GM12878 (cell line): ENCODE results near the gene ACSF3. TPM values are rescaled to one million over a fixed set of nuclear protein-coding genes. Genes with fewer than 3 reads are reported as not detected.

ENCODE experiments used
- ATAC-seq: fragments of 200-7000 bp; cut with Tn5 transposase; 3 replicates; pipeline ENCODE4 v1.9.1; 2020; ENCODE audit warnings: mild to moderate bottlenecking, moderate library complexity
- BruUV-seq: library from RNA; stranded (reverse); fragments of 400-500 nt; replicated peaks from 2 replicates; lab custom pipeline; 2021; lab: Mats Ljungman, UMichigan
- CTCF ChIA-PET: fragments of 300-600 bp; sonication (Branson Sonifier 250); formaldehyde crosslinking; extraction: SDS; loops from one replicate; lab custom pipeline; 2021; ENCODE audit warnings: inconsistent platforms; lab: Yijun Ruan, JAX
- POLR2A ChIA-PET: fragments of 350-600 bp; formaldehyde crosslinking; extraction: SDS; loops from one replicate; lab custom pipeline; 2021; ENCODE audit warnings: inconsistent platforms; lab: Charles Lee
- RAD21 ChIA-PET: fragments of 300-600 bp; sonication (Branson Sonifier 250); formaldehyde crosslinking; loops from one replicate; lab custom pipeline; 2023; ENCODE audit warnings: antibody characterized with exemption; ENCODE audit not compliant: unreplicated experiment; lab: Charles Lee
- SMC1A ChIA-PET: fragments of 300-600 bp; sonication (Branson Sonifier 250); formaldehyde crosslinking; loops from one replicate; lab custom pipeline; 2023; ENCODE audit not compliant: unreplicated experiment, uncharacterized antibody; lab: Charles Lee
- DNase-seq: peaks from one replicate; pipeline ENCODE4 v3.0.0-alpha.2; 2011; ENCODE audit warnings: low read depth, low spot score
- FAIRE-seq: peaks from 3 replicates; lab custom pipeline; 2011; peaks lifted over from hg19 to GRCh38; lab: Jason Lieb, UNC
- H2AFZ ChIP-seq: 2 replicates; pipeline ENCODE4 v1.6.0; 2011; ENCODE audit warnings: low read depth, low read length, control low read depth; ENCODE audit not compliant: control insufficient read depth
- H3K27ac ChIP-seq: 2 replicates; pipeline ENCODE4 v1.5.1; 2011; ENCODE audit warnings: control low read depth; ENCODE audit not compliant: control insufficient read depth, insufficient read depth
- H3K27me3 ChIP-seq, 2 experiments: replicated peaks in 1 of 2; 2 replicates each; pipeline versions ENCODE4 v1.6.0 to v1.6.1; 2011; ENCODE audit warnings: low read length in 1 of 2; ENCODE audit not compliant: control insufficient read depth in 2 of 2, insufficient read depth in 2 of 2
- H3K36me3 ChIP-seq, 2 experiments: 2 replicates each; pipeline ENCODE4 v1.5.1; 2011; ENCODE audit warnings: low read length in 1 of 2; ENCODE audit not compliant: control insufficient read depth in 2 of 2, insufficient read depth in 2 of 2
- H3K4me1 ChIP-seq: 2 replicates; pipeline ENCODE4 v1.6.1; 2011; ENCODE audit warnings: mild to moderate bottlenecking, low read length, moderate library complexity, mixed read lengths; ENCODE audit not compliant: control insufficient read depth, insufficient read depth
- H3K4me2 ChIP-seq: 2 replicates; pipeline ENCODE4 v1.6.0; 2011; ENCODE audit warnings: control low read depth; ENCODE audit not compliant: control insufficient read depth, insufficient read depth
- H3K4me3 ChIP-seq: fragments of 200-600 bp; sonication (generic); 2 replicates; pipeline ENCODE4 v1.5.1; 2016
- H3K79me2 ChIP-seq: 2 replicates; pipeline ENCODE4 v1.6.0; 2011; ENCODE audit warnings: low read length; ENCODE audit not compliant: control insufficient read depth, insufficient read depth
- H3K9ac ChIP-seq: 2 replicates; pipeline ENCODE4 v1.8.0; 2011; ENCODE audit warnings: low read length, control low read depth, mixed read lengths; ENCODE audit not compliant: control insufficient read depth, insufficient read depth
- H3K9me3 ChIP-seq: replicated peaks from 3 replicates; pipeline ENCODE4 v1.5.1; 2011; ENCODE audit warnings: mild to moderate bottlenecking, low read length; ENCODE audit not compliant: control insufficient read depth, insufficient read depth
- H4K20me1 ChIP-seq: 2 replicates; pipeline ENCODE4 v1.6.0; 2011; ENCODE audit not compliant: control insufficient read depth, insufficient read depth
- ATF7 ChIP-seq: fragments of 450-650 bp; IDR thresholded peaks from 2 replicates; pipeline ENCODE4 v1.6.1; 2016; ENCODE audit warnings: low read depth, mild to moderate bottlenecking
- CEBPB ChIP-seq, 2 experiments: fragments of 150-350 bp in 1 of 2; IDR thresholded peaks; 2 replicates each; pipeline ENCODE4 v1.6.1; 2012 to 2014; ENCODE audit warnings: low read depth in 2 of 2, low read length in 2 of 2, borderline replicate concordance in 1 of 2, inconsistent platforms in 1 of 2
- CHD2 ChIP-seq: IDR thresholded peaks from 2 replicates; pipeline ENCODE4 v1.6.1; 2011; ENCODE audit warnings: low read depth, low read length, improper control_type of control experiment, borderline replicate concordance
- DPF2 ChIP-seq: fragments of 450-650 bp; IDR thresholded peaks from 2 replicates; pipeline ENCODE4 v1.6.1; 2017; ENCODE audit warnings: mild to moderate bottlenecking
- EGR1 ChIP-seq, 2 experiments: IDR thresholded peaks; 1 replicate in 1 of 2; 2 replicates in 1 of 2; pipeline ENCODE4 v1.6.1; 2011 to 2012; ENCODE audit warnings: low read depth in 2 of 2, low read length in 2 of 2, borderline replicate concordance in 1 of 2, mild to moderate bottlenecking in 1 of 2, moderate library complexity in 1 of 2
- ETV6 ChIP-seq, 2 experiments: fragments of 450-650 bp in 1 of 2; IDR thresholded peaks in 1 of 2; conservative IDR thresholded peaks in 1 of 2; 2 replicates each; pipeline ENCODE4 v1.6.1; 2014; ENCODE audit warnings: antibody characterized with exemption in 1 of 2, borderline replicate concordance in 1 of 2, low read depth in 1 of 2, mild to moderate bottlenecking in 1 of 2, moderate library complexity in 1 of 2
- FOXK2 ChIP-seq: fragments of 450-650 bp; IDR thresholded peaks from 2 replicates; pipeline ENCODE4 v1.6.1; 2017; ENCODE audit warnings: mild to moderate bottlenecking, moderate library complexity
- FOXM1 ChIP-seq: IDR thresholded peaks from 2 replicates; pipeline ENCODE4 v1.6.1; 2012; ENCODE audit warnings: low read depth, mild to moderate bottlenecking, inconsistent platforms, low read length, moderate library complexity
- GATAD2B ChIP-seq: fragments of 450-650 bp; conservative IDR thresholded peaks from 2 replicates; pipeline ENCODE4 v1.6.1; 2017; ENCODE audit warnings: low read depth, mild to moderate bottlenecking, moderate library complexity
- KLF5 ChIP-seq: fragments of 450-650 bp; IDR thresholded peaks from 2 replicates; pipeline ENCODE4 v1.6.1; 2014; ENCODE audit warnings: mild to moderate bottlenecking; ENCODE audit not compliant: partially characterized antibody
- RAD51 ChIP-seq: fragments of 450-650 bp; IDR thresholded peaks from 2 replicates; pipeline ENCODE4 v1.6.1; 2016; ENCODE audit warnings: moderate library complexity, mild to moderate bottlenecking, inconsistent platforms
- STAT3 ChIP-seq: IDR thresholded peaks from 2 replicates; pipeline ENCODE4 v1.6.1; 2011; ENCODE audit warnings: low read depth, low read length, improper control_type of control experiment
- TAF1 ChIP-seq: IDR thresholded peaks from 2 replicates; pipeline ENCODE4 v1.6.1; 2011; ENCODE audit warnings: mild to moderate bottlenecking, low read depth, low read length, borderline replicate concordance
- TCF3 ChIP-seq: IDR thresholded peaks from 2 replicates; pipeline ENCODE4 v1.6.1; 2012; ENCODE audit warnings: low read depth, mild to moderate bottlenecking, low read length, borderline replicate concordance; ENCODE audit not compliant: insufficient read depth
- WGBS: methylation state at CpG from one replicate; pipeline ENCODE4 v1.1.6; 2016; ENCODE audit warnings: low lambda C conversion rate; ENCODE audit not compliant: insufficient replicate concordance, insufficient coverage; ENCODE audit errors: missing lambda C conversion rate; 5-methylcytosine and 5-hydroxymethylcytosine counted together
- in situ Hi-C: fragments of 300-500 bp; cut with MboI; formaldehyde crosslinking; loops from 9 replicates; pipeline ENCODE4 v1.14.3; 2018; ENCODE audit warnings: mixed read lengths
- intact Hi-C: fragments of 100-400 bp; cut with micrococcal nuclease; formaldehyde crosslinking; loops from one replicate; pipeline ENCODE4 v1.14.2; 2022; ENCODE audit not compliant: unreplicated experiment
- polyA plus RNA-seq, 11 experiments: library from polyadenylated mRNA; depleted of rRNA in 4 of 11; unstranded in 6 of 11; stranded (reverse) in 5 of 11; fragments of >200 nt; fragmentation: Nextera tagmentation in 4 of 11; fragmentation: Illumina TruSeq in 1 of 11; extraction: Ambion mirVana in 4 of 11; extraction: Trizol in 1 of 11; gene quantifications; 1 replicate in 1 of 11; 2 replicates in 10 of 11; pipeline versions ENCODE4 v1.2.1 to v1.2.3, GENCODE V29; 2011 to 2016; ENCODE audit warnings: inconsistent platforms in 2 of 11, missing spikeins in 2 of 11, low read depth in 1 of 11
- total RNA-seq, 4 experiments: library from RNA; depleted of rRNA in 3 of 4; stranded (reverse); fragments of >200 nt in 3 of 4; fragmentation: Illumina TruSeq in 1 of 4; extraction: Trizol in 1 of 4; gene quantifications; 2 replicates each; pipeline versions ENCODE4 v1.2.1 to v1.2.3, GENCODE V29; 2013 to 2021
- TF ChIP-seq, protein P1 (sequence below): fragments of 450-650 bp; formaldehyde crosslinking; IDR thresholded peaks from 2 replicates; pipeline ENCODE4 v1.4.0; 2022; ENCODE audit warnings: mild to moderate bottlenecking, moderate library complexity

Gene ACSF3
- total and polyA plus RNA-seq, 10 of the 15 experiments (the other 5 are each of a cell fraction or from before 2014, with no cell fraction given) = 1.0 to 44.4 (median 25.8) TPM

GRCh38 chr16:89047331-89048089 is 46.1 kb upstream of the ACSF3 start:
- Histone ChIP-seq H3K9ac (no peak overlapping the region), H3K79me2 (no peaks in the 10 kb centered on the region), H4K20me1 (no peaks in the 10 kb centered on the region), H3K4me1 (no peaks in the 10 kb centered on the region), H3K36me3 (no peaks in the 10 kb centered on the region), H3K9me3 (no peaks in the 10 kb centered on the region; the same call in 2 of the 3 replicates), H3K4me3 (no peak overlapping the region), H3K27me3 (no peaks in the 10 kb centered on the region; a peak in 1 of 4 replicates), H2AFZ (no peak overlapping the region), H3K27ac (no peak overlapping the region), H3K4me2 (no peak overlapping the region)
- WGBS = 51% methylated on average over 27 of the region's 27 CpGs
- DNase-seq (no peak), ATAC-seq (no peak), FAIRE-seq (no peak)
- RAD21 ChIA-PET = no interaction called here
- no TSS peak for BruUV-seq
- POLR2A ChIA-PET = no interaction called here
- TF ChIP-seq EGR1 (IDR thresholded peaks at IDR 0.05; ENCODE audit: borderline replicate concordance in 1 of 2, low read depth in 2 of 2, low read length in 2 of 2) (no peak), STAT3 (no peak), ETV6 (conservative IDR thresholded peaks at IDR 0.05 in 1 of 2, IDR thresholded peaks at IDR 0.05 in 1 of 2; ENCODE audit: borderline replicate concordance in 1 of 2, low read depth in 1 of 2) (no peak), TCF3 (no peak), RAD51 (no peak), CHD2 (no peak), FOXK2 (no peak), ATF7 (no peak), TAF1 (no peak), GATAD2B (no peak), FOXM1 (no peak), KLF5 (no peak), DPF2 (no peak), CEBPB (IDR thresholded peaks at IDR 0.05; ENCODE audit: borderline replicate concordance in 1 of 2, low read depth in 2 of 2, low read length in 2 of 2) (no peak)
- TF ChIP-seq, protein P1, sequence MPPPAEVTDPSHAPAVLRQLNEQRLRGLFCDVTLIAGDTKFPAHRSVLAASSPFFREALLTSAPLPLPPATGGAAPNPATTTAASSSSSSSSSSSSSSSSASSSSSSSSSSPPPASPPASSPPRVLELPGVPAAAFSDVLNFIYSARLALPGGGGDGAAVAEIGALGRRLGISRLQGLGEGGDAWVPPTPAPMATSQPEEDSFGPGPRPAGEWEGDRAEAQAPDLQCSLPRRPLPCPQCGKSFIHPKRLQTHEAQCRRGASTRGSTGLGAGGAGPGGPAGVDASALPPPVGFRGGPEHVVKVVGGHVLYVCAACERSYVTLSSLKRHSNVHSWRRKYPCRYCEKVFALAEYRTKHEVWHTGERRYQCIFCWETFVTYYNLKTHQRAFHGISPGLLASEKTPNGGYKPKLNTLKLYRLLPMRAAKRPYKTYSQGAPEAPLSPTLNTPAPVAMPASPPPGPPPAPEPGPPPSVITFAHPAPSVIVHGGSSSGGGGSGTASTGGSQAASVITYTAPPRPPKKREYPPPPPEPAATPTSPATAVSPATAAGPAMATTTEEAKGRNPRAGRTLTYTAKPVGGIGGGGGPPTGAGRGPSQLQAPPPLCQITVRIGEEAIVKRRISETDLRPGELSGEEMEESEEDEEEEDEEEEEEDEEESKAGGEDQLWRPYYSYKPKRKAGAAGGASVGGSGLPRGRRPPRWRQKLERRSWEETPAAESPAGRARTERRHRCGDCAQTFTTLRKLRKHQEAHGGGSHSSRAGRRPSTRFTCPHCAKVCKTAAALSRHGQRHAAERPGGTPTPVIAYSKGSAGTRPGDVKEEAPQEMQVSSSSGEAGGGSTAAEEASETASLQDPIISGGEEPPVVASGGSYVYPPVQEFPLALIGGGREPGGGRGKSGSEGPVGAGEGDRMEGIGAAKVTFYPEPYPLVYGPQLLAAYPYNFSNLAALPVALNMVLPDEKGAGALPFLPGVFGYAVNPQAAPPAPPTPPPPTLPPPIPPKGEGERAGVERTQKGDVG = no peak
- intact Hi-C loops (no loop called here), in situ Hi-C loops (no loop called here)
- SMC1A ChIA-PET = no interaction called here
- CTCF ChIA-PET = no interaction called here
